OCI-M2 (cell line): ENCODE results near the gene ZNF622.

Experiments used
- DNase-seq: peaks from one replicate; lab custom pipeline; 2025; ENCODE audit not compliant: unreplicated experiment; lab: John Stamatoyannopoulos, UW

The ZNF622 gene, protein sequence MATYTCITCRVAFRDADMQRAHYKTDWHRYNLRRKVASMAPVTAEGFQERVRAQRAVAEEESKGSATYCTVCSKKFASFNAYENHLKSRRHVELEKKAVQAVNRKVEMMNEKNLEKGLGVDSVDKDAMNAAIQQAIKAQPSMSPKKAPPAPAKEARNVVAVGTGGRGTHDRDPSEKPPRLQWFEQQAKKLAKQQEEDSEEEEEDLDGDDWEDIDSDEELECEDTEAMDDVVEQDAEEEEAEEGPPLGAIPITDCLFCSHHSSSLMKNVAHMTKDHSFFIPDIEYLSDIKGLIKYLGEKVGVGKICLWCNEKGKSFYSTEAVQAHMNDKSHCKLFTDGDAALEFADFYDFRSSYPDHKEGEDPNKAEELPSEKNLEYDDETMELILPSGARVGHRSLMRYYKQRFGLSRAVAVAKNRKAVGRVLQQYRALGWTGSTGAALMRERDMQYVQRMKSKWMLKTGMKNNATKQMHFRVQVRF

DNA sequence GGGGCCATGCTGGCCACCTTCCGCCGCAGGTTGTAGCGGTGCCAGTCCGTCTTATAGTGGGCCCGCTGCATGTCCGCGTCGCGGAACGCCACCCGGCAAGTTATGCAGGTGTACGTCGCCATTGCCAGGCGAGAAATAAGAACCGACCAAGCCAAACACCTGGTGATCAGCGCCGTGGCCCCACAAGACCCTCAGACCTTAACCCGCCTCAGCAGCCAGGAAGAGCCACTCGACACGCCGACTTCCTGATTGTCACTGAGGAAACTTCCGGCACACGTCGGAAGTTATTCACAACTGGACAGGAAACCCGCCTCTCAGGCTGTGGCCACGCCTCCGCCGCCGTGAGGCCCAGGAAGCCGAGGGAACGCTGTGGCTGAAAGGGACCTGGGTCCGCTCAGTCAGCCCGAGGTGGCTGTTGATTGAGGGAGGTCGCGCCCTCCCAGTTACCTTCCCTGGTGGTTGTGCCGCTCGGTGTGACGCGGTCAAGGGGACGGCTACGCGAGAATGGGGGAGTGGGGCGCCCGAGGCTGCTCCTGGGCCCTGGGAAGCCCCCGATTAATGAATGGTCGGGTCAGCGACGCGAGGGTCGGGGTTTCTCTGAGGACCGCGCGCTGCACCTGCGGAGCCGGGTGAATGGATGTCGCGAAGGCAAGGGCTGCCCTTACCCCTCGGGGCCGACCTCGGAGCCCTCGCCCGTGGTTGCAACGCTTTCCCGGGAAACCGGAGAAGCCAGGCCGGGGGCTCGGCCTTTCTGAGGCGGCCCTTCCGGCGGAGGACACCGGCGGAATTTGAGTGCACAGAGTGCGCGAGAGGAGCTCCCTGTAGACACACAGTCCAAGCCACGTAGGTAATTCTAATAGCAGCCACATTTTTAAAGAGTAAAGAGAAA is at the start of gene ZNF622:
Gene ZNF622, minus strand, starts transcription at position 257 of the 889 bp plus-strand sequence. Its CDS starts 135 bp downstream, at position 122.
- DNase-seq: peak; percentile 21

DNA sequence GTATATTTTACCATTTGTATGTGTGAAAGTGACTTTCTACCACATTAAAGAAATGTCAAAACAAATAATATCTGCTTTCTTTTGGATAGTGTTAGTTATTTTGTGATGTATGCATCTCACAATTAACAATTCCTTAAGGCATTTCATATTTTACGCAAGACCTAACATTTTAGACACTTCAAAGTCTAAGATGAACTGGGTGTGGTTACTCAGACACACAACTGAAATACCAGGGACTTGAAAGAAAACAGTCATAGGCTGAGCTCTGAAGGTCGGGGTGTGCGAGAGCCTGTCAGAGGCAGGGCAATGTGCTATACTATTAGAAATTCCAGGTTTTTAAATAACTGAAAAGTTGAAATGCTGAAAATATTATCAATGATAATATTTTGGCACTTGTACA is 44.5 kb upstream of the ZNF622 start:
- DNase-seq: no peak

DNA sequence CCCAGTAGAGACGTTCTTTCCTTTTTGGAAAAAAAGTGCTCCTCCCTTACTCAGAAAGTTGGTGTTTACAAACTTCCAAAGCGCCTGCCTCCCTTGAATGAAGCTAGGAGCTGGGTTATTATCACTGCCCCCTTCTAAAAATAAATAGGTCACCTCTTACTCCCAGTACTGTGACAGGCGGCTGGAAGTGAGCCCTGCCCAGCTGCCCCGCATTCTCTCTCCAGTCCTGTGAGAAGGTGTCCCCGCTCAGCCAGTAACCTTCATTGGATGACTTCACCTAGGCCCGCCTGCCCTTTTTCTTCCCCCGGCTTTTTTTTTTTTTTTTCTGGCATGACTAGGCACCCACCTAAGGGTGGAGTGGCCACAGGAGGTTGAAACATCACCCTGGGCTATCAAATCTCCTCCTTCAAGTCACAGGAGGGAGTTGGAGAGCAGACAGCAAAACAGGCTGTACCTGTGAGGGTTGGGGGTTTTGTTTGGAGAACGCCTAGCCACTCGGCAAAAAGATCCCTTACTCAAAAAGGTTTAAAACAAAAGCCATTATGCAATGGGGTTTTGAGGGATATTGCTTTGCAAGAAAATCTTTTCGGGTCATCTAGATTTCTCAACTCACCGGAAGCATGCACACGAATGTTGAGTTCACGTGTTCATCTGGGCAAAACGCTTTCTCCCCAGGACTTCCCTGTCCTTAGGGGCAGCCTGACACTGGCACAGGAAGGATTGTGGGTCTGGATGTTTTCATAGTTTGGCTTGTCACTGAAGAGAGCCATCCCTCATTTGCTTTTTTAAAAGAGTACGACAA is 43.3 kb upstream of the ZNF622 start:
- DNase-seq: no peak

DNA sequence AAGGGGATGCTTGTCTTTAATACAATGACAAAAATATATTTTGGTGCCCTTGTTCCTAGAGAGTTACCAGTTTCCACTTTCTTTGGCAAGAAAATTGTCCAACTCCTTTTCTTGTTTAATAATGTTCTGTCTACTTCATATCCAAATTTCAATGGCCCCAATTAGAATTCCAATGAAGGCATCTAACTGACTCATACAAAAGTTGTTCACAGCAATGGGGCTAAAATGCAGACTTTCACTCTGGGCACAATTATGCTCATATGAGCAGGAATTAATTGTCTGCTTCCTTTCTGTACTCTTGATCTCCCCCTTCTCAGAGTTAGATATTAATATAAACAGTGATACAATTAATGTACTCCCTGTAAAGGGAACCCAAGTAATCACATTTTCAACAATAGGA is 42.1 kb upstream of the ZNF622 start:
- no peak for DNase-seq

DNA sequence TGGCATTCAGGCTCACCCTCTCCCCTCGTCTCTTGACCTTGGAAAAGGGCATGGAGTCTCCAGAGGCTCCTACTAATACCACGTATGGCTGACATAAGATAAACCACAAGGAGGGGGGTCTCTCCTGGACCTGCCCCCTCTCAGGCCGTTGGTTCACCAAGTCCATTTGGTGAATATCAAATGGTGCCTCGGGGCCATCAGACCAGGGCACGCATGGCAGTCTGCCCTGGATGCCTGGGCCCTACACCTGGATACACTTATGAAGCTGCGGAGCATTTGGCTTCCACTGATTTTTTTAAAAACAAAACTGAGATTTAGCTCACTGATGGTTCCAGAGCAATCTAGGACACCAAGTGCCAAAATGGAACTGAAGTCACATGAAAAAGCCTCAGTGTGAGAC is 40.3 kb upstream of the ZNF622 start:
- DNase-seq: no peak

DNA sequence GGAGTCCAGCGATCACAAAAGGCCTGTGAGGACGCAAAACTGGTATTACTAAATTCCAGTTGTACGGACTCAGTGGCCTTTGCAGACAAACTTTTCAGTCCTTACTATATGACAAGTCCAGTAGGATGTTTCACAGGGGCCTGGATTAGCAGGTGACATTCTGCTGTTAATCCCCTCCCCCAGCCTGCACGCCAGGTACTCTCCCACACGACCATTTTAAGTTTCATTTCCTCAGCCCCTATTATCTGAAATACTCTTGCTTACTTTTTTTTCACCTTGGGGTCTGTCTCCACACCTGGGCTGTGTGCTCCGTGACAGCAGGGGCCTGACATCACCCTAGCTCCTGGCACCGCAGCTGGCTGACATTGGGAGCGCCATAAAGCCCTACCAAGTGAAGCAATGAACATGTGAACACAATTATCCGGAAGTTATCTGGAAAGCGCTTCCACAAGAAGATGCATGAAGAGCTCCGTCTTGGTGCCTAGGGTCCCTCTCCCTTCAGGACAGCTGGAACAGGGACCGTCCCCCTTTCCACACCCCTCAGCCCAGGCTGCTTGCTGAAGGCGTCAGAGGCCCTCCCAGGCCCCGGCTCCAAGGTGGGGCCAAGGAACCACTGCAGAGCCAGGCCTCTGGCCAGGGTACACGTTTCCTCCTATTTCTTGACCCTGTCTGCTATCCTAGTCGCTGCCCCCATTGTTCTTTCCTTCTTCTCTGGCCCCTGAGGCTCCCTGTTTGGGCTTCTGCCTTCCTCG is 39.7 kb upstream of the ZNF622 start:
- no peak for DNase-seq

DNA sequence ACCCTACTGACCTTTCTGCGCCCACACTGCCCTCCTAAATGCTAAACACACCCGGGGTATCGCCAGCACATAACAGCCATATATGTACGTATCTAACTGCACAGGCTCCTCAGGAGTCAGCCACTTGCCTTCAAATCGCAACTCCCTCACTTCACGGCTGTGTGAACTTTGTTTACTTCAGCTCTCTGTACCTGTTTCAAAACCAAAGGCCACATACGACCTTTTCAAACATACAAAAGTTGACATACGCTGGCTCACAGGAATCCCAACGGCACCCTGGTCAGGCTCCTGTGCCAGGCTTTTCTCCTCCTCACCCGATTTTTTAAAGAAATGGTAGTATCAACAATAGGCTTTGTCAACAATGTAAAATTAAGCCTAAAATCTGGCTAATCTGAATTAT is 39.0 kb upstream of the ZNF622 start:
- DNase-seq: no peak

DNA sequence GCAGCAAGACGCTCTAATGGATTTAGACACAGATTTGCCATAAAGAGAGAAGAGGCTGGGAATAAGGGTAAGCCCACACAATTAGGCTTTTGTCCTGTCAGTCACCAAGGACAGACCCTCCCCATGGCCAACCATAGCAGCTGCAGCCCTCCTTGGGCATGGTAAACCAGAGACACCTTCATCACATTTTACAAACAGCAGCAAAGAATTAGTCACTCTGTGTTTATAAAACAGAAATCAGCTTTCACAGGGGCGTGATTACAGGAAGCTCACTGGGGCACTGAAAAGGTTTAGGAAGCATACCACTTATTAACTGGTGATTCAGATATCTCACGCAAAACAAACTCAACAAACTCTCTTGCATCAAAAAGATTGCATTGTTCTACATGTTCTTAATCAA is 37.3 kb upstream of the ZNF622 start:
- DNase-seq: no peak

DNA sequence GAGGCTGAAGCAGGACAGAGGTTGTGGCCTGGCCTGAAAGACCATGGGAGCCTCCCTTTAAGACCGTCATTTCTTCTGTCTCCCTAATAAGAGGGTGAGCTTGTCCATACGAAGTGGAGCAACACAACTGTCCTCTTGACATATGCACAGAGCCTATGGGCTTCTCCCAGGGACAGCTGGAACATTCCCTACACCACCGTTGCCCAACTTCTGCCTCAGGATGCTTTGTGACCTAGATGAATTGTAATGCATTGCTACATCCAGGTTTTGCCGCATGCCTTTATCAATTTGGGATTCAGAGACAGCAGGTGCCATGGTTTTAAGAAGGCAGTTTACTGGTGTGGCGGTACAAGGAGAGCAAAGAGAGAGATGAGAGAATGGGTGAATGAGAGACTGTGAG is 34.4 kb upstream of the ZNF622 start:
- DNase-seq: no peak

DNA sequence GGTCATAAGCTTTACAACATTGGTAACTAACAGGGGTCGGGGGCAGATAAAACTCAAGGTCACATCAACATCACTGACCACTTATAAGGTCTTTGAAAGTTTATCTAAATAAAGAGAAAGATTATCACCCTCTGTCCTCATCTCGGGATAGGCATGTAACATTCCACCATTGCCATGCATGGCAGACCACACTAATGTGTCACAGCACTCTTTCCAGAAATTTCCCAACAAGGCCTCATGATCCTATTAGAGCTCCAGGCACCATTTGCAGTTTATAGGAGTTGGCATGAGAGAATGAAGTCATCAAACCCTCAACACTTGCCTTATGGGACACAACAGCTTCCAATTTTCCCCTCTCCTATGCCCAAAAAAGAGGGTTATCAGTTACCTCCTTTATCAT is 31.9 kb upstream of the ZNF622 start:
- DNase-seq: no peak

DNA sequence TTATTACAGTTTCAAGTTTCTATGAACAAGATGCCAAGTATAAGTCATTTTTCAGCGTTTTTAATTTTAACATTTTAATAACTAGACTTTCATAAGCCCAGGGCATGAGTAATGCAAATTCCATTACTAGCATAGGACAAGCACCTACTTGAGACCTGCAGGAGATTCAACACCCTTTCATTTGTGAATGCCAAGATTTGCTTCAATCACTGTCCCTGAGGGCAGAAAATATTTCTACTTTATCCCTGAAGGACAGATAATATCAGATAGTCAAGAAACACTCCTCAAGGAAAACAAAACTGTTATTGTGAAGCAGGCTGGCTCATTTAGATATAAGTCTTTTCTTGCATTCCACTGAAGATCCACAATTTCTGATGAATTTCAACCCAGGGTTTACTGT is 27.7 kb upstream of the ZNF622 start:
- DNase-seq: no peak

DNA sequence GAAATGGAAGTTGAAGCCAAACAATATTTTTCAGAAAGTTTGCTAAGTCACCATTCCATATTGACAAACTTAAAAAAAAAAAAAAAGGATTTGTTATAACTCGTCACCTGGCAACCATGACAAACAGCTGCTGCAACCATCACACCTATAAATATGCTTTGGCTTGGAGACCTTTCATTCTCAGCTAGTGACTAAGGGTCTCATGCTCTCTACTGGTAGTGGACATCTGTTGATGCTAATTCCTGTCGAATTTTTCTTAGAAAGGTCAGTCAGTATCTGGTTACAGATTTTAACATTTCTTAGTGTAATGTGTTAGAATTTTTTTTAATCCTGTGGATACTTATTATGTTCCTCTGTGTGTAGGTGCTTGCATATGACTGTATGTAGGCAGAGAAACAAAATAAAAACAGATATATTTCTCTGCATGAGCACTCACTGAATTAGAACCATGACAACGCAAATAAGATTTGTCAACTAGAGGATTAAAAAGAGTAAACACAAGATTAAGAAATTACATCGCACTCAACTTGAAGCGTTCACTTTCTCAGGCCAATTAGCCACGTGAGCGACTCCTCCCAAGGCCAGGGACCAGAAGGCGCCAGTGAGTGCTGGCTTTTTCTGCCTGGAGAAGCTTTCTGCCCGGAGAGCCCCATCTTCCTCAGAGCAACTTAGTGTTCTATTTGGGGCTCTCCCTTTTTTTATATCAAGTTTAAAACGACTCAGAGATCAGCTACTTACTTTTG is 27.0 kb upstream of the ZNF622 start:
- no peak for DNase-seq

DNA sequence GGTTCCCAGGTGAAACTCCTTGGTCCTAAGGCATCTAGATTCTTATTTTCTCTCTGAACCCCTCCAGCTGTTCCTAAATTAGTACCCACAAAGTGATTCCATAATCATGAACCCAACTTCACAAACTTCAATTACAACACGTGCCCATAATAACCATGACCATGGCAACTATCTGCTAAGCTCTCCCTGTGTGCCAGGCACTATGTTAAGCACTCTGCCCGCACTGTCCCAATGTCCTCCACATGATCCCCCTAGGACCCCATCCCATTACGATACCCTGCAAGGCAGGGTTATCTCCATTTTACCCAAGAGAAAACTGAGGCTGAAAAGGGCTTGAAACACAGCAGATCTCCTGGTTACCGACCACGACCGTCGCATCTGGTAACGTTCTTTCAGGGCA is 25.3 kb upstream of the ZNF622 start:
- no peak for DNase-seq

DNA sequence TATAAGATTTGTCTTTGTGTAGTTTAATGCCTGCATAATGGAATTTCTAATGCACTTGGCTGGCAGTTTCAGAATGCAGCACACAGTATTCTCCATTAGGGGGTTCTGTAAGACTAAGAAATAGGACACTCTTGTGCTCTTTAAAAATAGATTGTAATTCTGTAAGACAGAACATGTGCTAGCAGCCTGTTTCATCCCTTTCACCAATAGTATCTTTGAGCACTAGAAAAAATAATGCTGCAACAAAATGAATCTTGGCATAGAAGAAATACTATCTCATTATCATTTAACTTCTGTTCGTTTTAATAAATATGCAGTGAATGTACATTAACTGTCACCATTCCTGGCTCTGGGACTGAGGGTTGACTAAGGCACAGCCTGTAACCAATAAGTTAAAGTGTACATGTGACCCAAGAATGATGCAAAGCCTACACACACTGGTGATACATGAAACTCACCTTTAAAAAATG is 23.8 kb upstream of the ZNF622 start:
- DNase-seq: no peak

DNA sequence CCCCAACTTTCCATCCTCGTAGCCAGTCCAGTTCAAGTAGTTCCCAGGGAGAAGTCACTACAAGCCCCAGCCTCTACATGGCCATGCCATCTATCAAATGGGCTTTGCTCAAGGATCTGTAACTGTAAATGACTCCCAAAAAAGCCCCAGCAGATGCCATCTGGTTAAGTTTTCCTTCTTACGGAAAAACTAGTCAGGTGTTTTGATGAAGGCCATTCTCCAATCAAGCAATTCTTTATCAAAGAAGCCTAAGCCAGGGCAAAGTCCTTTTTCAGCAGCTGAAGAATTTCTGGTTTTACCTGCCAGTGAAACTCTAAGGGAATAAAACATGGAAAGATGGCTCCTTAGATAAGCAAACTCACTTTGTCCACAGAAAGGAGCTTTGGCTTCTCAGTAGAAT is 21.9 kb upstream of the ZNF622 start:
- DNase-seq: no peak

DNA sequence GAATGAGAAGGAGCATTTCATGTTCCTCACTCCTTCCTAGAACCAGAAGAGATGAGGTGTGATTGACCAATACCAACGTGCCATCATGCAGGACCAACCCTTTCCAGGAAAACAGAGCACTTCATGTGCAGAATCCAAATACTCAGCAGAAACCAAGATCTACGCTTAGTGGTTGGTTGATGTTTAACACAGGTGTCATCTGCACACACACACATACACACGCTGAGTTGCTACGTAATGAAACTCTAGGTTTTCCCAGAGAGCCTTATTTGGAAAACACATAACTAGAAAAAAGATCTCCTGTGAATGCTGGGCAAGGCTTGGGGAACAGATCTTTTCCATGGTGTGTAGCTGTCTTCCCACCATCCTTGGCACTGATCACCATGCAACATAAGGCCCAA is 21.1 kb upstream of the ZNF622 start:
- DNase-seq: no peak

DNA sequence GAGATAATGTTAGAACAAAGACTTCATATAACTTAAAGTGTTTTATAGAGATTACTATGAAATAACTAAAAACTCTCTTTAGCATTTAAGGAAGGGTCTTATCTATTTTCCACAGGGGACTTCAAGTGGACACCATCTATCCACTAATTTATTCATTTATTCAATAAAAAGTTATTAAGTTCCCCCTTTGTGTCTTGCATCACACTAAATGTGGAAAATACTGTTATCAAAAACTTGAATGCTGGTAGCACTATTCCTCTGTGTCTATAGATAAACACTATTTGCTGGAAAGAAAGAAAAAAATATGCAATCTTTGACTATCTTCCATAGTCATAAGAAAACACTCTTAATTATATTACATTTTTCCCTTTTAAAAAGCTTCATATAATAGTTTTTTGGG is 20.1 kb upstream of the ZNF622 start:
- no peak for DNase-seq

DNA sequence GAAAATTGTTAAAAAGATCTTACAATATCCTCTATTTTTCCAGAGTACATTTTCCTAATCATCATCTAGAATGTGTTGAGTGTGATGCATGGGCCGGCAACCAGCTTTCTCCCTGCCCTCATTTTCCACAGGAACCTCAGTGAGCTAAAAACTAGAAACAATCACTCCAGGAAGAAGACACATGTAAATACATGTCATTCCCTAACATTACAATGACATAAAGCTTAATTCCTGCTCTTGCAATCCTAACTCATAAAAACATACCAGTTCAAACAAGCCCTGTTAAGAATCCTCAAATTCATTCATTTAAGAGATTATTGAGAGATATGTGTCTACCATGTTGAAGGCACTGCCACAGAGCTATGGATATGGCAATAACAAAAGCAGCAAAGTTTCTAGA is 18.5 kb upstream of the ZNF622 start:
- DNase-seq: no peak

DNA sequence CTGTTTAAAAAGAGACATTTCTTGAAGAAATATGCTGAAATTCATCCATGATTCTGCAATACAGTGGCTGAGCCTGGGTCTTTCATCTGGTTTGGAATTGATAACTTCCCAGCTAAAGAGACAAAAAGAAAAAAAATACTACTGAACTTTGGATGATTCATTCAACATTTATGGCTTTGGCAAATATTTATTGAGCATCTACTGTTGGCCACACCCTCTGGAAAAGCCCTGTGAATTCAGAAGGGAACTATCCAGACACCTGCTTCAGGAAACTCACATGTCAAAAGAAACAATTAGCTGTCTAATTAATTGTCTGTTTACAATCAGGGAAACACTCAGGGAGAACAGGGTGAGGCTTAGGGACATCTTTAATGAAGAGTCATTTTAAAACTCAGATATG is 17.8 kb upstream of the ZNF622 start:
- DNase-seq: no peak

DNA sequence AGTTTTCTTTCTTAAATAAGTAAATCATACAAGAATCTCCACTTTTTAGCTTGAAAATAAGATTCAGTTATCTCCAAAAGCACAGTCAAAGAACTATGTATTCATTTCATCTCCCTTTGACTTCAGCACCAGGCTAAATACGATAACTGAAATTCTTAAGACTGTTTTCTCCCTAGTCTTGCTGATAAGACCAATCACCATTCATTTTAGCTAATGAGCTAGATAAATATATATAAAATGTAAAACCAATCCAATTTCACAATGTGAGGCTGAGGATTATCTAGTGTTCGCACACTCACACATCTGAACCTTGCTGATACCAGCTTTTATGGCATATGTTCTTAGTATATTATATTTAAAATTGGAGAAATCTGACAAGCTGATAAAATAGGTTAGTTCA is 17.3 kb upstream of the ZNF622 start:
- DNase-seq: no peak
